Colonic mucosa (tissue), 4 donors: Measurements from ENCODE around the gene TAAR1. TPM values are rescaled to one million over a fixed set of nuclear protein-coding genes. Genes with fewer than 3 reads are reported as not detected.

Experiments
- DNase-seq: peaks from one replicate; pipeline ENCODE4 v3.0.0-alpha.2; 2020
- H3K27ac ChIP-seq: fragments of 200-600 bp; one replicate; pipeline ENCODE4 v1.8.0; 2021
- H3K27me3 ChIP-seq: fragments of 200-600 bp; one replicate; pipeline ENCODE4 v1.8.0; 2021
- H3K36me3 ChIP-seq: fragments of 200-600 bp; one replicate; pipeline ENCODE4 v1.8.0; 2021
- H3K4me1 ChIP-seq: fragments of 200-600 bp; one replicate; pipeline ENCODE4 v1.8.0; 2021; ENCODE audit warnings: mild to moderate bottlenecking
- H3K4me3 ChIP-seq: fragments of 200-600 bp; one replicate; pipeline ENCODE4 v1.8.0; 2021
- H3K9ac ChIP-seq, 2 donors: one replicate each; pipeline ENCODE4 v1.7.0; 2013; ENCODE audit warnings: control low read depth in 2 of 2, low read depth in 2 of 2, low read length in 2 of 2
- H3K9me3 ChIP-seq: fragments of 200-600 bp; one replicate; pipeline ENCODE4 v1.8.0; 2021
- intact Hi-C: fragments of 100-400 bp; cut with DNase I; formaldehyde crosslinking; loops from one replicate; pipeline ENCODE4 v1.14.1; 2022
- total RNA-seq, 2 donors: library from RNA; stranded (reverse); fragmentation: NEBNext Ultra II Directional in 1 of 2; extraction: Animal tissue kit (Norgen Biotek cat#: 25700) in 1 of 2; gene quantifications; one replicate each; pipeline ENCODE4 v1.2.1, GENCODE V29; 2021
- TF ChIP-seq, protein P1 (sequence below): fragments of 200-600 bp; IDR thresholded peaks from one replicate; pipeline ENCODE4 v1.8.0; 2022; ENCODE audit warnings: antibody characterized with exemption, mild to moderate bottlenecking
- donor health status: healthy.
- donor health status: DM: no; HTN: no; CAD: no.
- donor health status: DM: no; HTN: no; CAD: no.

The TAAR1 gene
- total RNA-seq, 2 donors from 2014 or later, result not detected

DNA sequence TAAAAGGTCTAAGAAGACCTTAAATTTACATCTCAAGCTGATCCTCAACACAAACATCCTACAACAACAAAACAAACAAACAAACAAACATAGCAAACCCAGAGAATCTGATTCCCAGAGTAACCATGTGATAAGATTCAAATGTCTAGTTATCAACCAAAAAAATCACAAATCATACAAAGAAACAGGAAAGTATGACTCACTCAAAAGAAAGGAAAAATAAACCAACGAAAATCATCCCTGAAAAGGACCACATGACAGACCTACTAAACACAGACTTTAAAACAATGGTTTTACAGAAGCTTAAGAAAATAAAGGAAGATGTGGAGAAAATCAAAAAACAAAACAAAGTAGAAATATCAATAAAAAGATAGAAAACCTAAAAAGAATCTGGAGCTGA is 36.8 kb upstream of the TAAR1 start:
- intact Hi-C loops, result no loop called here
- Histone ChIP-seq H3K9me3 (no peaks in the 10 kb centered on the region), H3K4me1 (no peaks in the 10 kb centered on the region), H3K9ac (no peak overlapping the region), H3K4me3 (no peak overlapping the region), H3K27ac (no peak overlapping the region), H3K27me3 (no peaks in the 10 kb centered on the region), H3K36me3 (no peaks in the 10 kb centered on the region)
- TF ChIP-seq, protein P1, sequence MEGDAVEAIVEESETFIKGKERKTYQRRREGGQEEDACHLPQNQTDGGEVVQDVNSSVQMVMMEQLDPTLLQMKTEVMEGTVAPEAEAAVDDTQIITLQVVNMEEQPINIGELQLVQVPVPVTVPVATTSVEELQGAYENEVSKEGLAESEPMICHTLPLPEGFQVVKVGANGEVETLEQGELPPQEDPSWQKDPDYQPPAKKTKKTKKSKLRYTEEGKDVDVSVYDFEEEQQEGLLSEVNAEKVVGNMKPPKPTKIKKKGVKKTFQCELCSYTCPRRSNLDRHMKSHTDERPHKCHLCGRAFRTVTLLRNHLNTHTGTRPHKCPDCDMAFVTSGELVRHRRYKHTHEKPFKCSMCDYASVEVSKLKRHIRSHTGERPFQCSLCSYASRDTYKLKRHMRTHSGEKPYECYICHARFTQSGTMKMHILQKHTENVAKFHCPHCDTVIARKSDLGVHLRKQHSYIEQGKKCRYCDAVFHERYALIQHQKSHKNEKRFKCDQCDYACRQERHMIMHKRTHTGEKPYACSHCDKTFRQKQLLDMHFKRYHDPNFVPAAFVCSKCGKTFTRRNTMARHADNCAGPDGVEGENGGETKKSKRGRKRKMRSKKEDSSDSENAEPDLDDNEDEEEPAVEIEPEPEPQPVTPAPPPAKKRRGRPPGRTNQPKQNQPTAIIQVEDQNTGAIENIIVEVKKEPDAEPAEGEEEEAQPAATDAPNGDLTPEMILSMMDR, result no peak
- no peak for DNase-seq

DNA sequence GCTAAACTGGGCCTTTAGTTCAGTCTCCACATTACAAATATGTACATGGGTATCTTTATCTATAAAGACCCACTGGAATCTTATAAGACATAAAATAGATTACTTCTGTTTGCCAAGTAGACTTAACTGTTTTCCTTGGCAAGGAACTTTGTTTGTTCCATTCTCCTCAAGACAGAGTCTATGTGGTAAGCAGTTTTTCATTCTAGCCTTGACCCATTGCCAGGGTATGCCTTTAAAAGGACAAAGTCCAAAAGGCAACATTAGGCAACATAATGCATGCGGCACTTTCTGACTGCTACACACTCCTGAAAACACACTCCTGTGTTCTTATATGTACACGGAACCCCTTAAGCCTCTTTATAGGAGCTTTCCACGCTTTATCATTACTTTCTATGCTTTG is 34.5 kb upstream of the TAAR1 start:
- DNase-seq, result no peak
- Histone ChIP-seq H3K4me1 (no peaks in the 10 kb centered on the region), H3K36me3 (no peaks in the 10 kb centered on the region), H3K4me3 (no peak overlapping the region), H3K27ac (no peak overlapping the region), H3K9me3 (no peaks in the 10 kb centered on the region), H3K9ac (no peak overlapping the region), H3K27me3 (no peaks in the 10 kb centered on the region)
- intact Hi-C loops, result no loop called here
- TF ChIP-seq, protein P1, result no peak

DNA sequence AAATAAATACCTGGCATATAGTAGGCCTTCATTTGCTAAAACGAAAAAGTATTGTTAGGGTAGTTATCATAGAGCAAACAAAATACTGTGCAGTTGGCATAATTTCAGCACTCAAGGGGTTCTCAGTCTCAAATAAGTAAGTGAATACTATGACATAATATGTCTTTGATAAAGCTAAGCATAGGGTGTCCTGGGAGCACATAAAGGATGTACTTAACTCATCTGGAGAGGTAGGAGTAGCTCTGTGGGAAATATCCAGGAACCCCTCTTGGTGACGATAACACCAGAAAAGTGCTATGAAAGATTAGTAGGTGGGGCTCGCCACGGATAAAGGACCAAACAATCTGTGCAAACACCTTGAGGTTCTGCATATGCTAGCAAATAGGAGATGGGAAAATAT is 31.7 kb upstream of the TAAR1 start:
- no peak overlapping the region for H3K4me3 ChIP-seq
- intact Hi-C loops, result no loop called here
- DNase-seq, result no peak
- H3K27ac ChIP-seq, result no peak overlapping the region
- TF ChIP-seq, protein P1, result no peak
- H3K9ac ChIP-seq, result no peak overlapping the region
- no peaks in the 10 kb centered on the region for H3K27me3 ChIP-seq
- no peaks in the 10 kb centered on the region for H3K4me1 ChIP-seq
- no peaks in the 10 kb centered on the region for H3K9me3 ChIP-seq
- no peaks in the 10 kb centered on the region for H3K36me3 ChIP-seq

DNA sequence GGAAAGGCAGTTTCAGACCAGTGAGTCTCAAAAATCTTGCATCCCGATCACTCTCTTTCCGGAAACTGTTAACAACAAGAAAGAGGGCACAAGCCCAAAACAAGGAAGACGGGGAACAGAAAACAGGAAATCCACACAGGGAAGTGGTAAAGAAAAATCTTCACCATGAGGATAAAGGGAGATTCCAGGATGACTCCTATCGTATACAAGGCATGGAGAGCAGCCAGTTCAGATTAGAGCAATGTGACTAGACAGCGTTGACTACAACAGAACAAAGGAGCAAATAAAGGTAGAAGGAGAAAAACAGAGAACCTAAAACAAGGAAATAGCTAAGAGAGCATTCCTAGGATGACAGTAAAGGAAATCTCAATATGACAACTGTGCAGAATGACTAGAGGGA is 28.3 kb upstream of the TAAR1 start:
- Histone ChIP-seq H3K9me3 (no peaks in the 10 kb centered on the region), H3K9ac (no peak overlapping the region), H3K4me1 (no peaks in the 10 kb centered on the region), H3K27ac (no peak overlapping the region), H3K27me3 (no peaks in the 10 kb centered on the region), H3K36me3 (no peaks in the 10 kb centered on the region), H3K4me3 (no peak overlapping the region)
- TF ChIP-seq, protein P1, result no peak
- DNase-seq, result no peak
- intact Hi-C loops, result no loop called here

DNA sequence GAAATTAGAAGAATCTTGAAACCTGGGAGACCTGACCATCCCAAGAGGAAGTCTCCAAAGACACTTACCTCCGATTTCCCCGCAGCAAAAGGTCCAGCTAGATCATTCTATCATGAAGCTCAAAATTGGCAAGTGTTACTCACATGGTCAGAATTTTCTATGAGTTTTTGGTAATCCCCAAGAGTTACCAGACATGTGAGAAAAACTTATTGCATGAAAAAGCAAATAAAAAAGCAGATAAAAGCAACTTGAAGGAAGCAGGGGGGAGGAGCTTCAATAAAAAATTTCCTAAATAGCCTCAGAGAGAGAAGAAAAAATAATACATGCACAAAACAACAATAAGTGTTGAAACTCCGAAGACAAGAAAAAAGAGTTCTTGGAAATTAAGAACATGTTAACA is 27.5 kb upstream of the TAAR1 start:
- no peak for DNase-seq
- TF ChIP-seq, protein P1, result no peak
- Histone ChIP-seq H3K9ac (no peak overlapping the region), H3K27me3 (no peaks in the 10 kb centered on the region), H3K4me1 (no peaks in the 10 kb centered on the region), H3K4me3 (no peak overlapping the region), H3K27ac (no peak overlapping the region), H3K9me3 (no peaks in the 10 kb centered on the region), H3K36me3 (no peaks in the 10 kb centered on the region)
- intact Hi-C loops, result no loop called here

DNA sequence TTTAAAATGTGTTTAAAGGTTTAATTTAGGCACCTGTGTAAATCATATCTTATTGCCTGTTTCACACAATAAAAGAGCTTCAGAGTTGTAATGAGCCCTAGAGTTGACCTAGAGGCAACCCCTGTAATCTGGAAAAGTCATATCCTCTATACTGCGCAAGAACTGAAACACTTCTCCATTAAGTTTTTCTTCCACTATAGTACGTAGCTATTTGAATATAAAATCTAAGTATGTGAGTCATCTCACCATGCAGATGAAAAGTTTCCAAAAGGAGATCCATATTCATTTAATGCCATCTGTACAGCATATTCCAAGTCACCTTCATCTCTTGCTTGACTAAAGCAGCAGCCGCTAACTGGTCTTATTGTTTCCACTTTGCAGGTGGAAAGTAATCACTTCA is 26.0 kb upstream of the TAAR1 start:
- Histone ChIP-seq H3K27me3 (no peaks in the 10 kb centered on the region), H3K27ac (no peak overlapping the region), H3K4me1 (no peaks in the 10 kb centered on the region), H3K36me3 (no peaks in the 10 kb centered on the region), H3K9ac (no peak overlapping the region), H3K4me3 (no peak overlapping the region), H3K9me3 (no peaks in the 10 kb centered on the region)
- intact Hi-C loops, result no loop called here
- TF ChIP-seq, protein P1, result no peak
- no peak for DNase-seq
